Heart left ventricle (tissue), 13 donors: ENCODE measurements around the gene ACAP3.

Source experiments
- POLR2A ChIP-seq, 2 donors: fragments of 450-650 bp; IDR thresholded peaks; one replicate each; pipeline ENCODE4 v1.6.1; 2017; ENCODE audit warnings: antibody characterized with exemption in 2 of 2, mild to moderate bottlenecking in 2 of 2, moderate library complexity in 2 of 2
- TF ChIP-seq, protein P1 (sequence below), 12 donors: fragments of 200-600 bp; sonication (generic) in 4 of 12; IDR thresholded peaks; one replicate each; pipeline versions ENCODE4 v1.5.0 to v1.8.0; 2018 to 2022; ENCODE audit warnings: antibody characterized with exemption in 12 of 12, mild to moderate bottlenecking in 5 of 12
- donor health status: ischemic (EF 13 %, LVEDD 7.1; RV severe dilation, severe dysfunction).
- donor health status: DM: no; HTN: yes; CAD: no.
- donor health status: DM: no; HTN: no; CAD: no.
- donor health status: ischemic (EF 25% LVEDD 6.9; RV normal size, moderate dysfunction).
- donor health status: ischemic (EF 25% LVEDD 5.7; RV mildly dilated, moderate dysfunction).
- donor health status: ischemic (EF 35%, LVEDD 5.7; RV mildly dilated, moderate dysfunction).
- donor health status: nonischemic (EF 11% LVEDD 7.7; RV severe dilation, severe dysfunction).
- donor health status: DM: yes; HTN: yes; CAD: no.
- donor health status: PGD.
- donor health status: ischemic (EF 29% LVEDD 5.4; RV normal size, mild dysfunction).
- donor health status: nonischemic (EF 23%, LVEDD 6.1; RV moderate dilation, normal function).

DNA sequence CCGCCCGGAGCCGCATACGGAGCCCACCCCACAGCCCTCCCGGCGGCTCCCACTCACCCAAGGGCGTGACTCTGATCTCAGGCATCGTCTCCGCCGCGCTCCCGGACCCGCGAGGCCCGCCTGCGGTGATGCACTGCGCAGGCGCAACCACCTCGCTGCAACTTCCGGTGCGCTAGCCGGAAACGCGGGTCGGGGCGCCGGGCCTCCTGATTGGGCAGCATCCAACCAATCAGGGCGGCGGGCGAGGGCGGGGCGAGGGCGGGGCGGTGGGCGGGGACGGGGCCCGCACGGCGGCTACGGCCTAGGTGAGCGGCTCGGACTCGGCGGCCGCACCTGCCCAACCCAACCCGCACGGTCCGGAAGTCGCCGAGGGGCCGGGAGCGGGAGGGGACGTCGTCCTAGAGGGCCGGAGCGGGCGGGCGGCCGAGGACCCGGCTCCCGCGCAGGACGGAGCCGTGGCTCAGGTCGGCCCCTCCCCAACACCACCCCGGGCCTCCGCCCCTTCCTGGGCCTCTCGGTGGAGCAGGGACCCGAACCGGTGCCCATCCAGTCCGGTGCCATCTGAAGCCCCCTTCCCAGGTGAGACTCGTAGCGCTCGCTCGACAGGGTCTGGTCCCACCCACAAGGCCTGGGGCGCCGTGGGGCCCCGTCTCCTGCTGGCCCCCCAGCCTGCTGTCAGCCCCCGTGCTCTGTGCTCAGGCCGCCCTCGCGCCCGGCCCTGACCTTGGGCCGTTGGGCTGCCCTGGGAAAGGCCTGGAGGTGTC is 17.0 kb upstream of the ACAP3 start, which contains the start of the genes CPTP and INTS11:
- TF ChIP-seq, protein P1, sequence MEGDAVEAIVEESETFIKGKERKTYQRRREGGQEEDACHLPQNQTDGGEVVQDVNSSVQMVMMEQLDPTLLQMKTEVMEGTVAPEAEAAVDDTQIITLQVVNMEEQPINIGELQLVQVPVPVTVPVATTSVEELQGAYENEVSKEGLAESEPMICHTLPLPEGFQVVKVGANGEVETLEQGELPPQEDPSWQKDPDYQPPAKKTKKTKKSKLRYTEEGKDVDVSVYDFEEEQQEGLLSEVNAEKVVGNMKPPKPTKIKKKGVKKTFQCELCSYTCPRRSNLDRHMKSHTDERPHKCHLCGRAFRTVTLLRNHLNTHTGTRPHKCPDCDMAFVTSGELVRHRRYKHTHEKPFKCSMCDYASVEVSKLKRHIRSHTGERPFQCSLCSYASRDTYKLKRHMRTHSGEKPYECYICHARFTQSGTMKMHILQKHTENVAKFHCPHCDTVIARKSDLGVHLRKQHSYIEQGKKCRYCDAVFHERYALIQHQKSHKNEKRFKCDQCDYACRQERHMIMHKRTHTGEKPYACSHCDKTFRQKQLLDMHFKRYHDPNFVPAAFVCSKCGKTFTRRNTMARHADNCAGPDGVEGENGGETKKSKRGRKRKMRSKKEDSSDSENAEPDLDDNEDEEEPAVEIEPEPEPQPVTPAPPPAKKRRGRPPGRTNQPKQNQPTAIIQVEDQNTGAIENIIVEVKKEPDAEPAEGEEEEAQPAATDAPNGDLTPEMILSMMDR (IDR thresholded peaks at IDR 0.05): no peak
- peak; percentile 52 to 81 for TF ChIP-seq POLR2A (IDR thresholded peaks at IDR 0.05)
